ENCODE results near the gene CEP63. TPM values are rescaled to one million over a fixed set of nuclear protein-coding genes. Genes with fewer than 3 reads are reported as not detected.

The CEP63 gene
- polyA plus RNA-seq, 2 donors = 10.1 to 11.7 TPM

- Histone ChIP-seq H3K27me3 (ENCODE audit: control insufficient read depth in 1 of 2, insufficient read depth in 2 of 2, low read length in 2 of 2) (no peaks in the 10 kb centered on the region), H3K4me1 (ENCODE audit: control insufficient read depth in 2 of 2, insufficient read depth in 2 of 2, low read length in 1 of 2) (peaks cover 0 to under 1% of the 10 kb centered on the region in 2 donors), H3K27ac (ENCODE audit: low read depth in 2 of 2, low read length in 1 of 2) (no peak overlapping the region), H3K9me3 (ENCODE audit: control insufficient read depth in 2 of 2, insufficient read depth in 1 of 2, low read depth in 1 of 2, low read length in 1 of 2) (no peaks in the 10 kb centered on the region), H3K4me3 (ENCODE audit: low read depth in 1 of 2, low read length in 2 of 2) (no peak overlapping the region), H3K36me3 (ENCODE audit: control insufficient read depth in 2 of 2, insufficient read depth in 2 of 2, low read length in 1 of 2) (no peaks in the 10 kb centered on the region)
- WGBS, 2 donors = 84 to 87% methylated on average over 5 of the region's 5 CpGs
Observed at GRCh38 chr3:134615743-134616142, 129.9 kb downstream of the CEP63 start.

DNA sequence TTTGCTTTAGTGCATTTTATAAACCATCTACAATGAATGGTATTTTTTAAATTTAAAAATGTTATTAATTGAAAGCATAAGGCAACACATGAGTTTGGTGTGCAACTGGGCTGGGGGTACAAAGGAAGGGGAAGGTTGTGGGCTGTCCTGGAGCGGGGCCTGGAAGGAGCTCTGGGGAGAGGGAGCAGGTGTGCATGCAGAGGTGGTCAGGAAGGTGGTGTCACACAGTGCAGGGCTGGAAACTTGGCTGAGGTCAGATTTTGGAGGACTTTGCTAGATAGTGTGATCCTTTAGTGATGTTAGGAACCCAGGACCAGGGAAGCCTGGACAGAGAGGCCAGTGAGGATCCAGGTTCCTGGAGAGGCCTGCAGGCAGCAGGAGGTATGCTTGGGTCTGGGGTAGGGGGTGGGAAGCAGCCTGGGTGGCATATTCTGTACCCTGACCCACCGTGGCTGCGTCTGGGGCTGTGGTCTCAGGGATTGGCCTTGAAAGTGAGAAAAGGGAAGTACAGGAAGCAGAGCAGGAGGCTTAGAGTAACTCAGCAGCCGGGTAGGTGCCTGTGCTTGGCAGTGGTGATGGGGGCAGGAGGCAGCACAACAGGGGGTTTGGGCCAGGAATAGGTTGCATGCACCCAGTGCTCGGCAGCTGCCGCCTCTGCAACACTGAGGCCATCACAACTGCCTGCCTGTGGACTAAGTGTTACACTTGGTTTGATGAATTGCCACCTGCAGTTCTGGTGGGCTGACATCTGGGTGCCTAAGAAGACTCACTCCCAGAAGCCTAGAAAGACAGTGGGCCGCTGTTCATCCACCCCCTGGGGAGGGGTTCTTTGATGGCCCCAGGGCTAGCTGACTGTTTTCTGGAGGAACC lies 132.0 kb downstream of the CEP63 start:
- WGBS, 2 donors = 69 to 72% methylated on average over 7 of the region's 7 CpGs
- Histone ChIP-seq H3K4me3 (ENCODE audit: low read depth in 1 of 2, low read length in 2 of 2) (no peak overlapping the region), H3K9me3 (ENCODE audit: control insufficient read depth in 2 of 2, insufficient read depth in 1 of 2, low read depth in 1 of 2, low read length in 1 of 2) (no peaks in the 10 kb centered on the region), H3K36me3 (ENCODE audit: control insufficient read depth in 2 of 2, insufficient read depth in 2 of 2, low read length in 1 of 2) (no peaks in the 10 kb centered on the region), H3K27ac (ENCODE audit: low read depth in 2 of 2, low read length in 1 of 2) (no peak overlapping the region), H3K27me3 (ENCODE audit: control insufficient read depth in 1 of 2, insufficient read depth in 2 of 2, low read length in 2 of 2) (no peaks in the 10 kb centered on the region), H3K4me1 (ENCODE audit: control insufficient read depth in 2 of 2, insufficient read depth in 2 of 2, low read length in 1 of 2) (peaks cover 0 to 2% of the 10 kb centered on the region in 2 donors)

DNA sequence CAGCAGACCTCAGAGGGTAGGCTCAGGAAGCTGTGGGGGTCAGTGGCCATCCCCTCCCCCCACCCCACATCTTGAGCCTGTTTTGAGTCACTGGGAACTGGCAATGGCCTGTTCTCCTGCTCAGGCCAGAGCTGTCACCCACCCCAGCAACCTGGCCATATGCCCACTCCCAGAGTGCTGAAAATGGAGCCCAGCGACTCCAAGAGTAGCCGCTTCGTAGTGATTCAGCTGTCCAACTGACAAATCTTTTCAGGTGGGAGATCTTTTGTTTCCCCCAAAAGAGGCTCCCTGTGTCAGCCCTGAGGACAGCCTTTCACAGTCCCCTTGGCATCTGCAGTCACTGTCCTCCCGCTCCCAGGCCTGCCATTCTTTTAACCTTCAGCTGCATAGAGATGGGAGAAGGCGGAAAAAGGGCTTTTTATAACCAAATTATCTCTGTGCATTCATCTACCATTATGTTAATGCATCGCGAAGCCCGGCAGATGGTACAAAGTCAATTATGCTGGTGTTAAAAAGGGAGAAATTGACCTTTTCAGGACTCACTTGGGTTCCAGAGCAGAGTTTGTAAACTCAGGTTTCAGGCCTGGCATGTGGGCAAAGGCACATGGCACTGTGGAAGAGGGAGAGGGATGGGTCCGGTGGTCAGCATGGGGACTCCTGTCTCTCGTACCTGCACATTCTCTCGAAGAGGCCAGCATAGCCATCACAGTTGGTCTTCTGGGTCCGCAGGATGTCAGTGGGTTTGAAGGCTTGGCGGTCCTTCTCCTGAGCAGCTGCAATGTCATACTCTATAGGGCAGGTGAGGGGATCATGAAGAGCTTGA lies 132.8 kb downstream of the CEP63 start:
- Histone ChIP-seq H3K4me3 (ENCODE audit: low read depth in 1 of 2, low read length in 2 of 2) (no peak overlapping the region), H3K27me3 (ENCODE audit: control insufficient read depth in 1 of 2, insufficient read depth in 2 of 2, low read length in 2 of 2) (no peaks in the 10 kb centered on the region), H3K4me1 (ENCODE audit: control insufficient read depth in 2 of 2, insufficient read depth in 2 of 2, low read length in 1 of 2) (peaks cover 0 to 2% of the 10 kb centered on the region in 2 donors), H3K36me3 (ENCODE audit: control insufficient read depth in 2 of 2, insufficient read depth in 2 of 2, low read length in 1 of 2) (no peaks in the 10 kb centered on the region), H3K9me3 (ENCODE audit: control insufficient read depth in 2 of 2, insufficient read depth in 1 of 2, low read depth in 1 of 2, low read length in 1 of 2) (no peaks in the 10 kb centered on the region), H3K27ac (ENCODE audit: low read depth in 2 of 2, low read length in 1 of 2) (no peak overlapping the region)
- WGBS, 2 donors = 95 to 97% methylated on average over 13 of the region's 13 CpGs

- H3K36me3 ChIP-seq (ENCODE audit: control insufficient read depth in 2 of 2, insufficient read depth in 2 of 2, low read length in 1 of 2) = no peaks in the 10 kb centered on the region
- peaks cover 0 to 2% of the 10 kb centered on the region in 2 donors for H3K4me1 ChIP-seq (ENCODE audit: control insufficient read depth in 2 of 2, insufficient read depth in 2 of 2, low read length in 1 of 2)
- H3K27me3 ChIP-seq (ENCODE audit: control insufficient read depth in 1 of 2, insufficient read depth in 2 of 2, low read length in 2 of 2) = no peaks in the 10 kb centered on the region
- no peaks in the 10 kb centered on the region for H3K9me3 ChIP-seq (ENCODE audit: control insufficient read depth in 2 of 2, insufficient read depth in 1 of 2, low read depth in 1 of 2, low read length in 1 of 2)
- no peak overlapping the region for H3K4me3 ChIP-seq (ENCODE audit: low read depth in 1 of 2, low read length in 2 of 2)
- no peak overlapping the region for H3K27ac ChIP-seq (ENCODE audit: low read depth in 2 of 2, low read length in 1 of 2)
- 86 to 89% methylated on average over 2 of the region's 2 CpGs for WGBS, 2 donors
Observed at GRCh38 chr3:134619301-134619615, 133.4 kb downstream of the CEP63 start.

DNA sequence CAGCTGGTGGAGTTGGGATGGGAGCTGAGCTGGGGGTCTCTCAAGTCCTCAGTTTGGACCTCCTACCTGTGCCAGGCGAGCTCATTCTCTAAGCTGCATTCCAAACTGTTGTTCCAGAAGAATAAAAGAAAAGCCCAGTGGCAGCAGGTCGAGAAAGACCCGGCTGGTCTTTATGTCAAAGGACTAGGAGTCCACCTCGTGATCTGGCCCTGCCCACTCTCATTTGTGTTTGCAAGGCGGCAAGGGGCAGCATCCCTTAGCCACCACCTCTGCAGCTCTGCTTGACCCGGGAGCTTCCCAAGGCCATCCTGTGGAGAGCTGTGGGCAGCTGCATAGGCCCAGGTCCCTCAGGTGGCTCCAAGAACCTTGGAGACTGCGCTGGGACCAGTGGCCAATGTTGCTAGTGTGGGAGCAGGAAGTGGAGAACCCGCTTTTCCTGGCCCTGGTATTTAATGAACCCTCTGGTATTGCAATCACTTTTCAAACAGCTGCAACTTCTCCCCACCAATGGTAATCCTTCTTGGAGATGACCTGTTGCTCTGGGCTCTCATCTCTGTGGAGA lies 134.1 kb downstream of the CEP63 start:
- H3K27me3 ChIP-seq (ENCODE audit: control insufficient read depth in 1 of 2, insufficient read depth in 2 of 2, low read length in 2 of 2) = no peaks in the 10 kb centered on the region
- no peaks in the 10 kb centered on the region for H3K36me3 ChIP-seq (ENCODE audit: control insufficient read depth in 2 of 2, insufficient read depth in 2 of 2, low read length in 1 of 2)
- no peak overlapping the region for H3K4me3 ChIP-seq (ENCODE audit: low read depth in 1 of 2, low read length in 2 of 2)
- peaks cover 0 to 2% of the 10 kb centered on the region in 2 donors for H3K4me1 ChIP-seq (ENCODE audit: control insufficient read depth in 2 of 2, insufficient read depth in 2 of 2, low read length in 1 of 2)
- H3K9me3 ChIP-seq (ENCODE audit: control insufficient read depth in 2 of 2, insufficient read depth in 1 of 2, low read depth in 1 of 2, low read length in 1 of 2) = no peaks in the 10 kb centered on the region
- no peak overlapping the region for H3K27ac ChIP-seq (ENCODE audit: low read depth in 2 of 2, low read length in 1 of 2)
- 86 to 89% methylated on average over 8 of the region's 8 CpGs for WGBS, 2 donors

- WGBS, 2 donors = 82 to 90% methylated on average over 5 of the region's 5 CpGs
- Histone ChIP-seq H3K9me3 (ENCODE audit: control insufficient read depth in 2 of 2, insufficient read depth in 1 of 2, low read depth in 1 of 2, low read length in 1 of 2) (no peaks in the 10 kb centered on the region), H3K27me3 (ENCODE audit: control insufficient read depth in 1 of 2, insufficient read depth in 2 of 2, low read length in 2 of 2) (no peaks in the 10 kb centered on the region)
Observed at GRCh38 chr3:134620476-134621115, 134.7 kb downstream of the CEP63 start.

DNA sequence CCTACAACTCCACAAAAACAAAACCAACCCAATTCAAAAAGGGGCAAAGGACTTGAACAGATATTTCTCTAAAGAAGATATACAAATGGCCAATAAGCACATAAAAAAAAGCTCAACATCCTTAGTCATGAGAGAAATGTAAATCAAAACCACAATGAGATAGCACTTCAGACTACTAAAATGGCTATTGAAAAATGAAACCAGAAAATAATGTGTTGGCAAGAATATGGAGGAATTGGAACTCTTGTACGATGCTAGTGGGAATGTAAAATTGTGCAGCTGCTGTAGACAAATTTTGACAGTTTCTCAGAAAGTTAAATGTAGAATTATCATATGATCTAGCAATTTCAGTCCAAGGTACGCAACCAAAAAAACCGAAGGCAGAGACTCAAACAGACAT lies 136.0 kb downstream of the CEP63 start:
- Histone ChIP-seq H3K27ac (ENCODE audit: low read depth in 2 of 2, low read length in 1 of 2) (no peak overlapping the region), H3K9me3 (ENCODE audit: control insufficient read depth in 2 of 2, insufficient read depth in 1 of 2, low read depth in 1 of 2, low read length in 1 of 2) (no peaks in the 10 kb centered on the region), H3K4me3 (ENCODE audit: low read depth in 1 of 2, low read length in 2 of 2) (no peak overlapping the region), H3K4me1 (ENCODE audit: control insufficient read depth in 2 of 2, insufficient read depth in 2 of 2, low read length in 1 of 2) (peaks cover 0 to 2% of the 10 kb centered on the region in 2 donors), H3K27me3 (ENCODE audit: control insufficient read depth in 1 of 2, insufficient read depth in 2 of 2, low read length in 2 of 2) (no peaks in the 10 kb centered on the region), H3K36me3 (ENCODE audit: control insufficient read depth in 2 of 2, insufficient read depth in 2 of 2, low read length in 1 of 2) (no peaks in the 10 kb centered on the region)
- 72 to 73% methylated on average over 3 of the region's 3 CpGs for WGBS, 2 donors

More at GRCh38 chr3:134620476-134621115, 134.7 kb downstream of the CEP63 start:
- Histone ChIP-seq H3K36me3 (ENCODE audit: control insufficient read depth in 2 of 2, insufficient read depth in 2 of 2, low read length in 1 of 2) (no peaks in the 10 kb centered on the region), H3K27ac (ENCODE audit: low read depth in 2 of 2, low read length in 1 of 2) (no peak overlapping the region), H3K4me3 (ENCODE audit: low read depth in 1 of 2, low read length in 2 of 2) (no peak overlapping the region), H3K4me1 (ENCODE audit: control insufficient read depth in 2 of 2, insufficient read depth in 2 of 2, low read length in 1 of 2) (peaks cover 0 to 2% of the 10 kb centered on the region in 2 donors)

GRCh38 chr3:134622806-134623365 lies 137.0 kb downstream of the CEP63 start:
- WGBS, 2 donors = 76 to 82% methylated on average over 5 of the region's 5 CpGs
- no peaks in the 10 kb centered on the region for H3K36me3 ChIP-seq (ENCODE audit: control insufficient read depth in 2 of 2, insufficient read depth in 2 of 2, low read length in 1 of 2)
- H3K4me3 ChIP-seq (ENCODE audit: low read depth in 1 of 2, low read length in 2 of 2) = no peak overlapping the region
- no peaks in the 10 kb centered on the region for H3K9me3 ChIP-seq (ENCODE audit: control insufficient read depth in 2 of 2, insufficient read depth in 1 of 2, low read depth in 1 of 2, low read length in 1 of 2)
- H3K27me3 ChIP-seq (ENCODE audit: control insufficient read depth in 1 of 2, insufficient read depth in 2 of 2, low read length in 2 of 2) = no peaks in the 10 kb centered on the region
- no peak overlapping the region for H3K27ac ChIP-seq (ENCODE audit: low read depth in 2 of 2, low read length in 1 of 2)
- H3K4me1 ChIP-seq (ENCODE audit: control insufficient read depth in 2 of 2, insufficient read depth in 2 of 2, low read length in 1 of 2) = peaks cover 0 to 2% of the 10 kb centered on the region in 2 donors

- H3K27ac ChIP-seq (ENCODE audit: low read depth in 2 of 2, low read length in 1 of 2) = no peak overlapping the region
- WGBS, 2 donors = 88 to 91% methylated on average over 7 of the region's 7 CpGs
- no peaks in the 10 kb centered on the region for H3K27me3 ChIP-seq (ENCODE audit: control insufficient read depth in 1 of 2, insufficient read depth in 2 of 2, low read length in 2 of 2)
- H3K9me3 ChIP-seq (ENCODE audit: control insufficient read depth in 2 of 2, insufficient read depth in 1 of 2, low read depth in 1 of 2, low read length in 1 of 2) = no peaks in the 10 kb centered on the region
- H3K4me3 ChIP-seq (ENCODE audit: low read depth in 1 of 2, low read length in 2 of 2) = no peak overlapping the region
- peaks cover 0 to 2% of the 10 kb centered on the region in 2 donors for H3K4me1 ChIP-seq (ENCODE audit: control insufficient read depth in 2 of 2, insufficient read depth in 2 of 2, low read length in 1 of 2)
- H3K36me3 ChIP-seq (ENCODE audit: control insufficient read depth in 2 of 2, insufficient read depth in 2 of 2, low read length in 1 of 2) = no peaks in the 10 kb centered on the region
Observed at GRCh38 chr3:134623615-134624245, 137.9 kb downstream of the CEP63 start.
